Naive B cell (primary cell): Measurements from ENCODE around the gene SCAF4. TPM values are rescaled to one million over a fixed set of nuclear protein-coding genes. Genes with fewer than 3 reads are reported as not detected.
"Not testable (repeated sequence)": the region's sequence is repeated elsewhere in the genome, so short reads cannot be mapped to it uniquely, and the experiment has no call there.

Source experiments
- ATAC-seq, 2 donors: fragments of 150-1000 bp; cut with Tn5 transposase; 2 replicates each; pipeline ENCODE4 v1.10.0; 2021; ENCODE audit warnings: low read depth in 2 of 2, mild to moderate bottlenecking in 2 of 2, moderate library complexity in 2 of 2
- DNase-seq: peaks from one replicate; pipeline ENCODE4 v3.0.0; 2022
- H3K27ac Mint-ChIP-seq, 6 donors: one replicate each; pipeline ENCODE4 v1.8.0; 2020 to 2022; ENCODE audit warnings: mild to moderate bottlenecking in 6 of 6, mixed read lengths in 6 of 6, moderate library complexity in 5 of 6, inconsistent platforms in 2 of 6
- H3K27me3 Mint-ChIP-seq, 3 donors: one replicate each; pipeline ENCODE4 v1.8.0; 2021 to 2022; ENCODE audit warnings: mixed read lengths in 3 of 3, mild to moderate bottlenecking in 1 of 3
- H3K36me3 Mint-ChIP-seq, 2 donors: one replicate each; pipeline ENCODE4 v1.8.0; 2020 to 2022; ENCODE audit warnings: mixed read lengths in 2 of 2, inconsistent platforms in 1 of 2, mild to moderate bottlenecking in 1 of 2
- H3K4me1 Mint-ChIP-seq, 3 donors: one replicate each; pipeline ENCODE4 v1.8.0; 2020 to 2022; ENCODE audit warnings: mixed read lengths in 3 of 3, inconsistent platforms in 1 of 3, mild to moderate bottlenecking in 1 of 3, moderate library complexity in 1 of 3
- H3K4me3 Mint-ChIP-seq, 8 donors: one replicate each; pipeline ENCODE4 v1.8.0; 2020 to 2022; ENCODE audit warnings: mild to moderate bottlenecking in 8 of 8, mixed read lengths in 8 of 8, moderate library complexity in 8 of 8, inconsistent platforms in 2 of 8
- H3K9me3 Mint-ChIP-seq, 7 donors: one replicate each; pipeline ENCODE4 v1.8.0; 2020 to 2022; ENCODE audit warnings: mixed read lengths in 7 of 7, mild to moderate bottlenecking in 5 of 7, inconsistent platforms in 2 of 7, moderate library complexity in 1 of 7
- polyA plus RNA-seq, 6 donors: library from polyadenylated mRNA; unstranded; fragments of 300-500 nt; fragmentation: Illumina TruSeq; gene quantifications; one replicate each; pipeline ENCODE4 v1.2.3, GENCODE V29; 2021; ENCODE audit warnings: low read depth in 6 of 6

The SCAF4 gene
- polyA plus RNA-seq, 6 donors from 2014 or later: 25.1 to 66.0 (median 34.8) TPM

- H3K27ac Mint-ChIP-seq: peak overlapping the region in 1 of 6 donors; percentile 53
- no peak overlapping the region for H3K4me3 Mint-ChIP-seq
- H3K27me3 Mint-ChIP-seq: peaks cover 0 to 5% (median 0%) of the 10 kb centered on the region in 3 donors
- DNase-seq: no peak
- peaks cover 0 to 11% (median 2%) of the 10 kb centered on the region in 3 donors for H3K4me1 Mint-ChIP-seq
- peaks cover 0 to 3% (median 0%) of the 10 kb centered on the region in 7 donors for H3K9me3 Mint-ChIP-seq
- no peak for ATAC-seq
- no peaks in the 10 kb centered on the region for H3K36me3 Mint-ChIP-seq
These were observed 24.9 kb upstream of the SCAF4 start for GRCh38 chr21:31756787-31757186.

- Mint-ChIP-seq H3K27ac (no peak overlapping the region), H3K4me3 (no peak overlapping the region), H3K4me1 (peaks cover 0 to 6% (median 5%) of the 10 kb centered on the region in 3 donors), H3K27me3 (no peaks in the 10 kb centered on the region), H3K9me3 (peaks cover 0 to 3% (median 0%) of the 10 kb centered on the region in 7 donors), H3K36me3 (no peaks in the 10 kb centered on the region)
- DNase-seq (no peak), ATAC-seq (no peak)
These were observed 23.1 kb upstream of the SCAF4 start for GRCh38 chr21:31755027-31755426.

GRCh38 chr21:31754708-31754960, 22.7 kb upstream of the SCAF4 start:
- Mint-ChIP-seq H3K9me3 (peaks cover 0 to 3% (median 0%) of the 10 kb centered on the region in 7 donors), H3K4me1 (peaks cover 0 to 6% (median 5%) of the 10 kb centered on the region in 3 donors), H3K27me3 (no peaks in the 10 kb centered on the region), H3K27ac (no peak overlapping the region), H3K4me3 (no peak overlapping the region), H3K36me3 (no peaks in the 10 kb centered on the region)
- ATAC-seq (no peak), DNase-seq (no peak)

GRCh38 chr21:31753949-31754707, 22.2 kb upstream of the SCAF4 start:
- Mint-ChIP-seq H3K4me3 (no peak overlapping the region), H3K4me1 (peaks cover 4 to 9% (median 9%) of the 10 kb centered on the region in 3 donors), H3K27me3 (no peaks in the 10 kb centered on the region), H3K27ac (peak overlapping the region in 1 of 6 donors; percentile 46), H3K36me3 (no peaks in the 10 kb centered on the region), H3K9me3 (peaks cover 0 to 3% (median 0%) of the 10 kb centered on the region in 7 donors)
- no peak for ATAC-seq
- DNase-seq: no peak

GRCh38 chr21:31752967-31753366, 21.0 kb upstream of the SCAF4 start:
- Mint-ChIP-seq H3K27me3 (no peaks in the 10 kb centered on the region), H3K36me3 (no peaks in the 10 kb centered on the region), H3K4me3 (no peak overlapping the region), H3K9me3 (peaks cover 0 to 3% (median 0%) of the 10 kb centered on the region in 7 donors), H3K27ac (no peak overlapping the region), H3K4me1 (peaks cover 4 to 13% (median 11%) of the 10 kb centered on the region in 3 donors)
- DNase-seq (no peak), ATAC-seq (no peak)

GRCh38 chr21:31752352-31752751, 20.4 kb upstream of the SCAF4 start:
- no peak for DNase-seq
- H3K27ac Mint-ChIP-seq: no peak overlapping the region

GRCh38 chr21:31750843-31751242, 18.9 kb upstream of the SCAF4 start:
- no peak for DNase-seq
- no peak for ATAC-seq
- Mint-ChIP-seq H3K9me3 (peaks cover 2 to 8% (median 6%) of the 10 kb centered on the region in 7 donors), H3K27me3 (no peaks in the 10 kb centered on the region), H3K27ac (no peak overlapping the region), H3K36me3 (peaks cover 6 to 7% of the 10 kb centered on the region in 2 donors), H3K4me1 (peaks cover 8 to 17% (median 15%) of the 10 kb centered on the region in 3 donors), H3K4me3 (peak overlapping the region in 1 of 8 donors; percentile 25)

More at GRCh38 chr21:31752352-31752751, 20.4 kb upstream of the SCAF4 start:
- Mint-ChIP-seq H3K4me3 (no peak overlapping the region), H3K9me3 (peaks cover 0 to 3% (median 0%) of the 10 kb centered on the region in 7 donors), H3K27me3 (no peaks in the 10 kb centered on the region), H3K36me3 (no peaks in the 10 kb centered on the region), H3K4me1 (peaks cover 4 to 13% (median 11%) of the 10 kb centered on the region in 3 donors)
- no peak for ATAC-seq

- DNase-seq: no peak
- no peaks in the 10 kb centered on the region for H3K27me3 Mint-ChIP-seq
- peaks cover 5 to 16% (median 12%) of the 10 kb centered on the region in 7 donors for H3K9me3 Mint-ChIP-seq
- H3K27ac Mint-ChIP-seq: peak overlapping the region in 3 of 6 donors; percentile 2 to 70 (median 44)
- peaks cover 22 to 46% (median 30%) of the 10 kb centered on the region in 3 donors for H3K4me1 Mint-ChIP-seq
- H3K4me3 Mint-ChIP-seq: peak overlapping the region in 3 of 8 donors; percentile 25 to 45 (median 32)
- H3K36me3 Mint-ChIP-seq: peaks cover 14 to 15% of the 10 kb centered on the region in 2 donors
- peak in 1 of 2 donors; percentile 36 for ATAC-seq
These were observed 12.4 kb upstream of the SCAF4 start for GRCh38 chr21:31744182-31744800.

GRCh38 chr21:31743712-31744111, 11.8 kb upstream of the SCAF4 start:
- Mint-ChIP-seq H3K36me3 (peaks cover 14 to 15% of the 10 kb centered on the region in 2 donors), H3K4me1 (peaks cover 20 to 41% (median 26%) of the 10 kb centered on the region in 3 donors), H3K27me3 (no peaks in the 10 kb centered on the region), H3K27ac (peak overlapping the region in 1 of 6 donors; percentile 73), H3K9me3 (peaks cover 5 to 16% (median 12%) of the 10 kb centered on the region in 7 donors), H3K4me3 (no peak overlapping the region)
- DNase-seq (no peak), ATAC-seq (no peak)

- Mint-ChIP-seq H3K4me1 (peaks cover 26 to 39% (median 34%) of the 10 kb centered on the region in 3 donors), H3K9me3 (peaks cover 3 to 13% (median 9%) of the 10 kb centered on the region in 7 donors), H3K4me3 (no peak overlapping the region), H3K27me3 (no peaks in the 10 kb centered on the region), H3K27ac (no peak overlapping the region), H3K36me3 (peaks cover 9 to 12% of the 10 kb centered on the region in 2 donors)
- ATAC-seq (no peak), DNase-seq (no peak)
These were observed 9.2 kb upstream of the SCAF4 start for GRCh38 chr21:31741116-31741515.

- Mint-ChIP-seq H3K4me1 (peaks cover 9 to 22% (median 15%) of the 10 kb centered on the region in 3 donors), H3K4me3 (peak overlapping the region in 1 of 8 donors; percentile 56)
- not testable (repeated sequence) for ATAC-seq, H3K36me3 Mint-ChIP-seq, H3K27ac Mint-ChIP-seq, DNase-seq, H3K9me3 Mint-ChIP-seq, H3K27me3 Mint-ChIP-seq
These were observed 5.9 kb upstream of the SCAF4 start for GRCh38 chr21:31737586-31738397.

GRCh38 chr21:31735511-31735992, 3.6 kb upstream of the SCAF4 start:
- Mint-ChIP-seq H3K36me3 (no peaks in the 10 kb centered on the region), H3K27ac (peak overlapping the region in 5 of 6 donors; percentile 71 to 95 (median 77)), H3K27me3 (no peaks in the 10 kb centered on the region), H3K4me3 (peak overlapping the region in 6 of 8 donors; percentile 20 to 65 (median 48)), H3K9me3 (no peaks in the 10 kb centered on the region), H3K4me1 (peaks cover 9 to 24% (median 10%) of the 10 kb centered on the region in 3 donors)
- peak; percentile 48 for DNase-seq
- ATAC-seq: no peak

GRCh38 chr21:31733551-31734149, 1.7 kb upstream of the SCAF4 start:
- Mint-ChIP-seq H3K36me3 (no peaks in the 10 kb centered on the region), H3K27ac (no peak overlapping the region), H3K4me3 (no peak overlapping the region), H3K4me1 (peaks cover 0 to 25% (median 9%) of the 10 kb centered on the region in 3 donors), H3K9me3 (no peaks in the 10 kb centered on the region), H3K27me3 (no peaks in the 10 kb centered on the region)
- DNase-seq (no peak), ATAC-seq (no peak)
